ENCODE measurements around the gene FIGN.

GRCh38 chr2:163571423-163572102 is 164.2 kb downstream of the FIGN start:
- no peak for TF ChIP-seq CTCF (CRISPR knock-in tag; IDR thresholded peaks at IDR 0.05)
- TF ChIP-seq ZNF512 (CRISPR knock-in tag; IDR thresholded peaks at IDR 0.05), result no peak
- no peak for TF ChIP-seq ZBTB26 (CRISPR knock-in tag; IDR thresholded peaks at IDR 0.05; ENCODE audit: borderline replicate concordance)
- TF ChIP-seq HES4 (CRISPR knock-in tag; IDR thresholded peaks at IDR 0.05; ENCODE audit: borderline replicate concordance), result no peak
- TF ChIP-seq MTA1 (CRISPR knock-in tag; IDR thresholded peaks at IDR 0.05; ENCODE audit: borderline replicate concordance), result no peak
- TF ChIP-seq NR2C2 (CRISPR knock-in tag; IDR thresholded peaks at IDR 0.05; ENCODE audit: borderline replicate concordance), result no peak
- no peak for TF ChIP-seq ZNF138 (CRISPR knock-in tag; IDR thresholded peaks at IDR 0.05; ENCODE audit: low read depth)
- no peak for TF ChIP-seq CBX5 (CRISPR knock-in tag; IDR thresholded peaks at IDR 0.05; ENCODE audit: borderline replicate concordance)
- no peak for TF ChIP-seq GABPA (IDR thresholded peaks at IDR 0.05; ENCODE audit: low read depth, low read length)
- no peak for TF ChIP-seq GABPA (CRISPR knock-in tag; IDR thresholded peaks at IDR 0.05; ENCODE audit: low read depth)
- TF ChIP-seq ELF4 (CRISPR knock-in tag; IDR thresholded peaks at IDR 0.05; ENCODE audit: borderline replicate concordance), result no peak
- TF ChIP-seq ZNF878 (CRISPR knock-in tag; IDR thresholded peaks at IDR 0.05), result 0 out of 2 replicates have a peak, but pooled peaks have one; percentile 32
- TF ChIP-seq ZNF547 (CRISPR knock-in tag; IDR thresholded peaks at IDR 0.05), result no peak
- TF ChIP-seq USF2 (IDR thresholded peaks at IDR 0.05; ENCODE audit: low read depth, low read length), result no peak
- no peak for TF ChIP-seq USF2 (CRISPR knock-in tag; IDR thresholded peaks at IDR 0.05; ENCODE audit: borderline replicate concordance)

Data from HepG2 (cell line).